Activated CD8-positive, alpha-beta T cell treated with anti-CD3 and anti-CD28 coated beads, Interleukin-2, amount 10 ng/mL, durations not matched to agents 7 days and 5 days (primary cell): ENCODE data around the gene LDLRAP1. TPM values are rescaled to one million over a fixed set of nuclear protein-coding genes. Genes with fewer than 3 reads are reported as not detected.

ENCODE experiments used
- ATAC-seq: fragments of 150-1000 bp; cut with Tn5 transposase; one replicate; pipeline ENCODE4 v1.10.0; 2021; ENCODE audit warnings: moderate library complexity
- CTCF ChIA-PET: fragments of 350-600 bp; sonication (Branson Sonifier 250); formaldehyde crosslinking; loops from one replicate; lab custom pipeline; 2021; ENCODE audit warnings: antibody characterized with exemption; lab: Charles Lee
- POLR2A ChIA-PET: fragments of 350-600 bp; sonication (Branson Sonifier 250); formaldehyde crosslinking; loops from one replicate; lab custom pipeline; 2021; ENCODE audit warnings: antibody characterized with exemption; lab: Charles Lee
- DNase-seq: peaks from one replicate; pipeline ENCODE4 v3.0.0-alpha.2; 2020
- H3K27ac Mint-ChIP-seq: one replicate; pipeline ENCODE4 v1.8.0; 2021; ENCODE audit warnings: mild to moderate bottlenecking, mixed read lengths
- H3K27me3 Mint-ChIP-seq: one replicate; pipeline ENCODE4 v1.8.0; 2021; ENCODE audit warnings: low read depth, mixed read lengths
- H3K36me3 Mint-ChIP-seq: one replicate; pipeline ENCODE4 v1.8.0; 2021; ENCODE audit warnings: low read depth, mixed read lengths
- H3K4me1 Mint-ChIP-seq: one replicate; pipeline ENCODE4 v1.8.0; 2021; ENCODE audit warnings: low read depth, mixed read lengths
- H3K4me3 Mint-ChIP-seq: one replicate; pipeline ENCODE4 v1.8.0; 2021; ENCODE audit warnings: mild to moderate bottlenecking, mixed read lengths
- H3K9me3 Mint-ChIP-seq: one replicate; pipeline ENCODE4 v1.8.0; 2022; ENCODE audit warnings: mixed read lengths; ENCODE audit not compliant: insufficient read depth
- total RNA-seq, 2 experiments: library from RNA; stranded (reverse); gene quantifications; one replicate each; pipeline ENCODE4 v1.2.3, GENCODE V29; 2021

Gene LDLRAP1
- total RNA-seq, 2 experiments from 2014 or later, result 30.7 to 31.3 TPM

GRCh38 chr1:25571522-25571970 lies 28.1 kb downstream of the LDLRAP1 start:
- no peak for DNase-seq
- no peak overlapping the region for H3K4me3 Mint-ChIP-seq

GRCh38 chr1:25572107-25572506 lies 28.7 kb downstream of the LDLRAP1 start:
- DNase-seq (no peak), ATAC-seq (no peak)
- H3K27ac Mint-ChIP-seq, result no peak overlapping the region
- peaks cover 28% of the 10 kb centered on the region for H3K4me1 Mint-ChIP-seq
- no peaks in the 10 kb centered on the region for H3K9me3 Mint-ChIP-seq
- ChIA-PET CTCF (interaction anchor here (0.7 to 2.9 kb wide), 22 partner anchors 7 to 231 kb away, joined by 3 to 19 read pairs (median 4); partner anchors contain the start of gene LDLRAP1), POLR2A (interaction anchor here (0.7 to 1.0 kb wide), 2 partner anchors 17 to 340 kb away, joined by 3 read pairs; no protein-coding TSS in a partner anchor)
- H3K4me3 Mint-ChIP-seq, result no peak overlapping the region
- H3K27me3 Mint-ChIP-seq, result no peaks in the 10 kb centered on the region
- peaks cover 5% of the 10 kb centered on the region for H3K36me3 Mint-ChIP-seq

More at GRCh38 chr1:25571522-25571970, 28.1 kb downstream of the LDLRAP1 start:
- no peak overlapping the region for H3K27ac Mint-ChIP-seq
- H3K27me3 Mint-ChIP-seq, result no peaks in the 10 kb centered on the region
- no peak for ATAC-seq
- ChIA-PET CTCF (interaction anchor here (1.2 to 2.9 kb wide), 6 partner anchors 9 to 67 kb away, joined by 4 to 16 read pairs (median 8); partner anchors contain the start of gene LDLRAP1), POLR2A (interaction anchor here (0.7 kb wide), 1 partner anchor 18 kb away, joined by 3 read pairs; no protein-coding TSS in a partner anchor)
- H3K36me3 Mint-ChIP-seq, result peaks cover 6% of the 10 kb centered on the region
- H3K9me3 Mint-ChIP-seq, result no peaks in the 10 kb centered on the region
- peaks cover 34% of the 10 kb centered on the region for H3K4me1 Mint-ChIP-seq

GRCh38 chr1:25572708-25573590 lies 29.5 kb downstream of the LDLRAP1 start:
- no peak overlapping the region for H3K4me3 Mint-ChIP-seq
- CTCF ChIA-PET, result interaction anchor here (0.7 to 2.9 kb wide), 22 partner anchors 8 to 230 kb away, joined by 3 to 19 read pairs (median 4); partner anchors contain the start of gene LDLRAP1

GRCh38 chr1:25573591-25573930 lies 30.2 kb downstream of the LDLRAP1 start:
- Mint-ChIP-seq H3K4me3 (no peak overlapping the region), H3K36me3 (no peaks in the 10 kb centered on the region), H3K27ac (no peak overlapping the region), H3K4me1 (peaks cover 17% of the 10 kb centered on the region), H3K27me3 (no peaks in the 10 kb centered on the region), H3K9me3 (no peaks in the 10 kb centered on the region)
- no peak for ATAC-seq
- DNase-seq, result no peak
- ChIA-PET CTCF (interaction anchor here (1.3 to 2.9 kb wide), 9 partner anchors 8 to 178 kb away, joined by 4 to 19 read pairs (median 8); partner anchors contain the start of gene LDLRAP1), POLR2A (no interaction called here)

More at GRCh38 chr1:25572708-25573590, 29.5 kb downstream of the LDLRAP1 start:
- ATAC-seq (peak; percentile 72), DNase-seq (peak; percentile 67)
- H3K27ac Mint-ChIP-seq, result no peak overlapping the region
- peaks cover 2% of the 10 kb centered on the region for H3K36me3 Mint-ChIP-seq
- no peaks in the 10 kb centered on the region for H3K27me3 Mint-ChIP-seq
- H3K9me3 Mint-ChIP-seq, result no peaks in the 10 kb centered on the region
- POLR2A ChIA-PET, result interaction anchor here (1.0 kb wide), 1 partner anchor 341 kb away, joined by 3 read pairs; no protein-coding TSS in a partner anchor
- peaks cover 22% of the 10 kb centered on the region for H3K4me1 Mint-ChIP-seq

- DNase-seq (no peak), ATAC-seq (no peak)
- POLR2A ChIA-PET, result no interaction called here
- Mint-ChIP-seq H3K36me3 (no peaks in the 10 kb centered on the region), H3K4me3 (no peak overlapping the region), H3K9me3 (no peaks in the 10 kb centered on the region), H3K27ac (no peak overlapping the region), H3K4me1 (peaks cover 13% of the 10 kb centered on the region), H3K27me3 (no peaks in the 10 kb centered on the region)
- CTCF ChIA-PET, result interaction anchor here (1.8 to 2.9 kb wide), 6 partner anchors 9 to 54 kb away, joined by 7 to 19 read pairs (median 12); partner anchors contain the start of gene LDLRAP1
Measured at GRCh38 chr1:25573961-25574360, 30.6 kb downstream of the LDLRAP1 start.

- peaks cover 6% of the 10 kb centered on the region for H3K4me1 Mint-ChIP-seq
- H3K9me3 Mint-ChIP-seq, result no peaks in the 10 kb centered on the region
- no peak overlapping the region for H3K27ac Mint-ChIP-seq
- ATAC-seq (no peak), DNase-seq (no peak)
- no peak overlapping the region for H3K4me3 Mint-ChIP-seq
- CTCF ChIA-PET, result no interaction called here
- no peaks in the 10 kb centered on the region for H3K27me3 Mint-ChIP-seq
- H3K36me3 Mint-ChIP-seq, result no peaks in the 10 kb centered on the region
- POLR2A ChIA-PET, result no interaction called here
Measured at GRCh38 chr1:25575191-25575590, 31.8 kb downstream of the LDLRAP1 start.

GRCh38 chr1:25576459-25577133 lies 33.2 kb downstream of the LDLRAP1 start:
- Mint-ChIP-seq H3K9me3 (no peaks in the 10 kb centered on the region), H3K4me1 (peaks cover 6% of the 10 kb centered on the region), H3K4me3 (no peak overlapping the region), H3K36me3 (no peaks in the 10 kb centered on the region), H3K27me3 (no peaks in the 10 kb centered on the region), H3K27ac (no peak overlapping the region)
- no peak for DNase-seq
- ChIA-PET POLR2A (no interaction called here), CTCF (no interaction called here)
- no peak for ATAC-seq

GRCh38 chr1:25577134-25577920 lies 33.9 kb downstream of the LDLRAP1 start:
- DNase-seq, result no peak
- H3K36me3 Mint-ChIP-seq, result no peaks in the 10 kb centered on the region
- POLR2A ChIA-PET, result no interaction called here
- H3K4me1 Mint-ChIP-seq, result peaks cover 5% of the 10 kb centered on the region
- H3K9me3 Mint-ChIP-seq, result no peaks in the 10 kb centered on the region
- H3K27ac Mint-ChIP-seq, result no peak overlapping the region
- ATAC-seq, result no peak
- no peaks in the 10 kb centered on the region for H3K27me3 Mint-ChIP-seq
- no peak overlapping the region for H3K4me3 Mint-ChIP-seq
- CTCF ChIA-PET, result no interaction called here

- DNase-seq, result no peak
- Mint-ChIP-seq H3K27me3 (peaks cover 3% of the 10 kb centered on the region), H3K36me3 (no peaks in the 10 kb centered on the region), H3K4me3 (no peak overlapping the region), H3K4me1 (no peaks in the 10 kb centered on the region), H3K27ac (no peak overlapping the region), H3K9me3 (no peaks in the 10 kb centered on the region)
- ChIA-PET CTCF (interaction anchor here (0.7 to 2.1 kb wide), 10 partner anchors 8 to 231 kb away, joined by 3 to 11 read pairs (median 3); no protein-coding TSS in a partner anchor), POLR2A (interaction anchor here (0.5 kb wide), 1 partner anchor 148 kb away, joined by 3 read pairs; no protein-coding TSS in a partner anchor)
- ATAC-seq, result no peak
Measured at GRCh38 chr1:25579292-25580252, 36.2 kb downstream of the LDLRAP1 start.

GRCh38 chr1:25580927-25581326 lies 37.5 kb downstream of the LDLRAP1 start:
- Mint-ChIP-seq H3K4me3 (no peak overlapping the region), H3K27me3 (peaks cover 5% of the 10 kb centered on the region), H3K36me3 (no peaks in the 10 kb centered on the region), H3K4me1 (no peaks in the 10 kb centered on the region), H3K9me3 (no peaks in the 10 kb centered on the region), H3K27ac (no peak overlapping the region)
- CTCF ChIA-PET, result interaction anchor here (0.5 to 2.1 kb wide), 8 partner anchors 9 to 1636 kb away, joined by 3 to 11 read pairs (median 4); no protein-coding TSS in a partner anchor
- DNase-seq (no peak), ATAC-seq (no peak)
- POLR2A ChIA-PET, result no interaction called here
